Heart right ventricle (tissue), 16 donors: Measurements from ENCODE around the gene STX18. TPM values are rescaled to one million over a fixed set of nuclear protein-coding genes. Genes with fewer than 3 reads are reported as not detected.

Source experiments
- ATAC-seq, 8 donors: fragments of 200-7000 bp; cut with Tn5 transposase; one replicate each; pipeline ENCODE4 v1.9.1; 2020; ENCODE audit warnings: mild to moderate bottlenecking in 8 of 8, moderate library complexity in 8 of 8, moderate number of reproducible peaks in 1 of 8
- DNase-seq, 2 donors: peaks; one replicate each; pipeline ENCODE4 v3.0.0-alpha.2; 2020
- H3K27ac ChIP-seq, 10 donors: fragments of 200-600 bp; sonication (generic) in 2 of 10; one replicate each; pipeline versions ENCODE4 v1.5.0 to v1.8.0; 2020 to 2022; ENCODE audit warnings: mild to moderate bottlenecking in 3 of 10
- H3K27me3 ChIP-seq, 7 donors: fragments of 200-600 bp; one replicate each; pipeline ENCODE4 v1.8.0; 2021 to 2022; ENCODE audit warnings: mild to moderate bottlenecking in 2 of 7
- H3K36me3 ChIP-seq, 9 donors: fragments of 200-600 bp; sonication (generic) in 1 of 9; one replicate each; pipeline versions ENCODE4 v1.5.0 to v1.8.0; 2020 to 2022; ENCODE audit warnings: mild to moderate bottlenecking in 2 of 9
- H3K4me1 ChIP-seq, 9 donors: fragments of 200-600 bp; sonication (generic) in 1 of 9; one replicate each; pipeline versions ENCODE4 v1.5.0 to v1.8.0; 2020 to 2022; ENCODE audit warnings: mild to moderate bottlenecking in 4 of 9
- H3K4me3 ChIP-seq, 10 donors: fragments of 200-600 bp; sonication (generic) in 2 of 10; one replicate each; pipeline versions ENCODE4 v1.5.0 to v1.8.0; 2020 to 2022; ENCODE audit warnings: mild to moderate bottlenecking in 7 of 10, moderate library complexity in 2 of 10
- H3K9me3 ChIP-seq, 11 donors: fragments of 200-600 bp in 10 of 11; sonication (generic) in 2 of 11; one replicate each; pipeline versions ENCODE4 v1.5.0 to v1.8.0; 2013 to 2022; ENCODE audit warnings: mild to moderate bottlenecking in 2 of 11, control low read depth in 1 of 11, moderate library complexity in 1 of 11
- CTCF ChIP-seq, 9 donors: fragments of 200-600 bp; sonication (generic) in 2 of 9; IDR thresholded peaks; one replicate each; pipeline versions ENCODE4 v1.5.0 to v1.8.0; 2021 to 2022; ENCODE audit warnings: antibody characterized with exemption in 9 of 9, mild to moderate bottlenecking in 5 of 9, moderate library complexity in 1 of 9
- WGBS, 2 donors: extraction: QIAGEN DNeasy Blood & Tissue Kit; methylation state at CpG; one replicate each; pipeline ENCODE4 v1.1.7; 2013; ENCODE audit warnings: inconsistent platforms in 1 of 2; 5-methylcytosine and 5-hydroxymethylcytosine counted together
- intact Hi-C, 10 donors: fragments of 100-400 bp; cut with DNase I; formaldehyde crosslinking; loops; one replicate each; pipeline versions ENCODE4 v1.11.1 to v1.14.2; 2022
- polyA plus RNA-seq, 2 donors: library from polyadenylated mRNA; stranded (reverse); fragments of 200-250 nt; gene quantifications; one replicate each; pipeline ENCODE4 v1.2.3, GENCODE V29; 2013
- total RNA-seq, 10 donors: library from RNA; stranded (reverse); fragmentation: NEBNext Ultra II Directional in 3 of 10; extraction: Animal tissue kit (Norgen Biotek cat#: 25700) in 3 of 10; gene quantifications; one replicate each; pipeline versions ENCODE4 v1.2.1 to v1.2.4, GENCODE V29; 2021 to 2023
- donor health status: Arrhythmogenic right ventricular cardiomyopathy.
- donor health status: ischemic (EF 13 %, LVEDD 7.1; RV severe dilation, severe dysfunction).
- donor health status: healthy with polysubstance abuse.
- donor health status: DM: no; HTN: yes; CAD: no.
- donor health status: DM: no; HTN: no; CAD: no.
- donor health status: ischemic (EF 25% LVEDD 6.9; RV normal size, moderate dysfunction).
- donor health status: ischemic (EF 25% LVEDD 5.7; RV mildly dilated, moderate dysfunction).
- donor health status: healthy.
- donor health status: DM: yes; HTN: yes; CAD: no.
- donor health status: Ischemic cardiomyopathy.
- donor health status: ischemic (EF 35%, LVEDD 5.7; RV mildly dilated, moderate dysfunction).
- donor health status: nonischemic (EF 11% LVEDD 7.7; RV severe dilation, severe dysfunction).
- donor health status: DM: yes; HTN: yes; CAD: no.
- donor health status: PGD.
- donor health status: ischemic (EF 29% LVEDD 5.4; RV normal size, mild dysfunction).
- donor health status: nonischemic (EF 23%, LVEDD 6.1; RV moderate dilation, normal function).

Gene STX18
- total and polyA plus RNA-seq, 12 donors, result 13.5 to 24.5 (median 18.2) TPM

DNA sequence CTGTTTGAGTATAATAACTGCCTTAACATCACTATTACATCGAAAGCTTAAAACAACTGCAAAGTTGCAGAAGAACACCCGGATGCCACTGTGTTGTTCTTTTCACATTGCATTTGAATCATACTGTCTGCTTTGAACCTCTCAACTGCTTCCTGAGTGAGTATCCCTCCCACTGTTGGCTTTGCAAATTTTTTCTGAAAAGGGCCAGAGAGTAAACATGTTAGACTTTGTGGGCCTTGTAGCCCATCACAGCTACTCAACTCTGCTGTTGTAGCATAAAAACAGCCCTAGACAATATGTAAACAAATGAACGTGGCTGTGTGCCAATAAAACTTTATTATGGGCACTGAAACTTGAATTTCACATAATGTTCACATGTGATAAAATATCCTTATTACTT, 78.9 kb downstream of the STX18 start:
- H3K4me3 ChIP-seq, result no peak overlapping the region
- no peaks in the 10 kb centered on the region for H3K4me1 ChIP-seq
- H3K27ac ChIP-seq, result no peak overlapping the region
- ATAC-seq, result no peak
- H3K27me3 ChIP-seq, result no peaks in the 10 kb centered on the region
- 73 to 77% methylated on average over 3 of the region's 3 CpGs for WGBS, 2 donors
- H3K9me3 ChIP-seq, result no peaks in the 10 kb centered on the region
- DNase-seq, result no peak
- intact Hi-C loops, result no loop called here
- TF ChIP-seq CTCF (IDR thresholded peaks at IDR 0.05), result no peak
- peaks cover 0 to 69% (median 10%) of the 10 kb centered on the region in 9 donors for H3K36me3 ChIP-seq

DNA sequence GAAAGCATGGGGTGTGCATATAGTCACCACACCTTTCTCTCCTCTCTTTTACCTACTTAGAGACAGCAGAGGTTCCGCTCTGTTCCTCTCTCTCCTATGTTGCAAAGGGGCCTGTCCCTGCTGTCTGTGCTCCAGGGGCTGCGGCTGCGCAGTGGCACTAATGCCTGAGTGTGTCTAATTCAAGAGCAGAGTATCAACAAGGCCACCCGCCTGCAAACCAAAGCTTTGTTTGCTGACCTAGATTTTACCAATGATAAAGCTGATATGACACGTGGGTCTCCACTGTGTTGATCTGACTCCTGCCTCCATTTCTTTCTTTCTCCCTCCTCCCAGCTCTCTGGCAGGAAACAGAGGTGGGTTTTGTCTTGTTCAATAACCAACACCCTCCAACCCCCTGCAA, 80.0 kb downstream of the STX18 start:
- Histone ChIP-seq H3K9me3 (no peaks in the 10 kb centered on the region), H3K4me1 (no peaks in the 10 kb centered on the region), H3K36me3 (peaks cover 0 to 70% (median 16%) of the 10 kb centered on the region in 9 donors), H3K27ac (no peak overlapping the region), H3K27me3 (no peaks in the 10 kb centered on the region), H3K4me3 (no peak overlapping the region)
- no peak for TF ChIP-seq CTCF (IDR thresholded peaks at IDR 0.05)
- no peak for DNase-seq
- 86 to 87% methylated on average over 5 of the region's 5 CpGs for WGBS, 2 donors
- intact Hi-C loops, result no loop called here
- no peak for ATAC-seq

- TF ChIP-seq CTCF (IDR thresholded peaks at IDR 0.05), result no peak
- Histone ChIP-seq H3K36me3 (peaks cover 0 to 70% (median 22%) of the 10 kb centered on the region in 9 donors), H3K27me3 (no peaks in the 10 kb centered on the region), H3K4me3 (no peak overlapping the region), H3K4me1 (no peaks in the 10 kb centered on the region), H3K9me3 (no peaks in the 10 kb centered on the region), H3K27ac (no peak overlapping the region)
- ATAC-seq (no peak), DNase-seq (no peak)
- intact Hi-C loops, result no loop called here
Measured at GRCh38 chr4:4461178-4461577, 80.7 kb downstream of the STX18 start.

GRCh38 chr4:4460759-4461158, 81.1 kb downstream of the STX18 start:
- WGBS, 2 donors, result 93 to 97% methylated on average over 6 of the region's 6 CpGs
- DNase-seq (no peak), ATAC-seq (no peak)
- no peaks in the 10 kb centered on the region for H3K27me3 ChIP-seq
- no peaks in the 10 kb centered on the region for H3K4me1 ChIP-seq
- no peak overlapping the region for H3K27ac ChIP-seq
- no peaks in the 10 kb centered on the region for H3K9me3 ChIP-seq
- intact Hi-C loops, result no loop called here
- no peak for TF ChIP-seq CTCF (IDR thresholded peaks at IDR 0.05)
- H3K36me3 ChIP-seq, result peaks cover 0 to 70% (median 27%) of the 10 kb centered on the region in 9 donors
- no peak overlapping the region for H3K4me3 ChIP-seq

GRCh38 chr4:4459181-4459580, 82.7 kb downstream of the STX18 start:
- no peak for ATAC-seq
- intact Hi-C loops, result no loop called here
- 93 to 94% methylated on average over 5 of the region's 5 CpGs for WGBS, 2 donors

More at GRCh38 chr4:4459181-4459580, 82.7 kb downstream of the STX18 start:
- TF ChIP-seq CTCF (IDR thresholded peaks at IDR 0.05), result no peak
- H3K27me3 ChIP-seq, result no peaks in the 10 kb centered on the region
- no peaks in the 10 kb centered on the region for H3K4me1 ChIP-seq
- no peak overlapping the region for H3K27ac ChIP-seq
- no peaks in the 10 kb centered on the region for H3K9me3 ChIP-seq
- no peak overlapping the region for H3K4me3 ChIP-seq
- H3K36me3 ChIP-seq, result peaks cover 0 to 70% (median 36%) of the 10 kb centered on the region in 9 donors
- no peak for DNase-seq
